SK-N-SH treated with all-trans-retinoic acid at 6 μM for 48 hours (cell line): ENCODE data around the gene SP140L.
"Not testable (repeated sequence)": the region's sequence is repeated elsewhere in the genome, so short reads cannot be mapped to it uniquely, and the experiment has no call there.

Experiments used
- ATAC-seq: fragments of 200-7000 bp; cut with Tn5 transposase; 3 replicates; pipeline ENCODE4 v1.9.1; 2020; ENCODE audit warnings: mild to moderate bottlenecking, moderate library complexity
- ARNTL ChIP-seq: fragments of 450-650 bp; formaldehyde crosslinking; IDR thresholded peaks from 2 replicates; pipeline ENCODE4 v1.5.0; 2020; ENCODE audit warnings: low read depth, mild to moderate bottlenecking, moderate library complexity, borderline replicate concordance
- BACH2 ChIP-seq: fragments of 250-450 bp; sonication (Bioruptor Pico); IDR thresholded peaks from 2 replicates; pipeline ENCODE4 v1.9.0; 2021; ENCODE audit warnings: mild to moderate bottlenecking, borderline replicate concordance
- ESRRG ChIP-seq: fragments of 250-450 bp; sonication (Bioruptor Pico); IDR thresholded peaks from 2 replicates; pipeline ENCODE4 v1.6.1; 2021; ENCODE audit warnings: mild to moderate bottlenecking
- ISL1 ChIP-seq: fragments of 250-450 bp; sonication (Bioruptor Pico); IDR thresholded peaks from 2 replicates; pipeline ENCODE4 v2.1.2; 2022; ENCODE audit warnings: mild to moderate bottlenecking, moderate library complexity
- OSR1 ChIP-seq: fragments of 250-450 bp; sonication (Bioruptor Pico); IDR thresholded peaks from 2 replicates; pipeline ENCODE4 v1.8.0; 2022; ENCODE audit warnings: moderate library complexity, mild to moderate bottlenecking, inconsistent platforms
- PPARA ChIP-seq: fragments of 250-450 bp; sonication (Bioruptor Pico); IDR thresholded peaks from 2 replicates; pipeline ENCODE4 v1.5.0; 2020; ENCODE audit warnings: mild to moderate bottlenecking, borderline replicate concordance
- RARB ChIP-seq: fragments of 250-450 bp; sonication (Bioruptor Pico); IDR thresholded peaks from 2 replicates; pipeline ENCODE4 v1.8.0; 2021; ENCODE audit warnings: mild to moderate bottlenecking, moderate library complexity
- SNAI2 ChIP-seq: fragments of 250-450 bp; sonication (Bioruptor Pico); IDR thresholded peaks from 2 replicates; pipeline ENCODE4 v1.5.0; 2020; ENCODE audit warnings: mild to moderate bottlenecking, moderate library complexity
- TCF4 ChIP-seq: fragments of 250-450 bp; sonication (Bioruptor Pico); IDR thresholded peaks from 2 replicates; pipeline ENCODE4 v1.8.0; 2021; ENCODE audit warnings: mild to moderate bottlenecking, moderate library complexity, borderline replicate concordance
- TOX ChIP-seq: fragments of 250-450 bp; sonication (Bioruptor Pico); IDR thresholded peaks from 2 replicates; pipeline ENCODE4 v1.8.0; 2021; ENCODE audit warnings: mild to moderate bottlenecking, moderate library complexity, borderline replicate concordance
- ZC3H10 ChIP-seq: fragments of 250-450 bp; sonication (Bioruptor Pico); IDR thresholded peaks from 2 replicates; pipeline ENCODE4 v1.5.1; 2021; ENCODE audit warnings: mild to moderate bottlenecking, moderate library complexity
- ZFP3 ChIP-seq: fragments of 250-450 bp; sonication (Bioruptor Pico); IDR thresholded peaks from 2 replicates; pipeline ENCODE4 v1.5.0; 2020; ENCODE audit warnings: mild to moderate bottlenecking, moderate library complexity
- ZFP30 ChIP-seq: fragments of 450-650 bp; formaldehyde crosslinking; IDR thresholded peaks from 2 replicates; pipeline ENCODE4 v1.5.0; 2022; ENCODE audit warnings: mild to moderate bottlenecking, moderate library complexity
- ZNF565 ChIP-seq: fragments of 450-650 bp; formaldehyde crosslinking; conservative IDR thresholded peaks from 2 replicates; pipeline ENCODE4 v1.5.0; 2020; ENCODE audit warnings: low read depth, mild to moderate bottlenecking, moderate library complexity
- ZNF70 ChIP-seq: fragments of 450-650 bp; formaldehyde crosslinking; IDR thresholded peaks from 2 replicates; pipeline ENCODE4 v1.5.0; 2020; ENCODE audit warnings: mild to moderate bottlenecking, moderate library complexity
- ZNF8 ChIP-seq: fragments of 450-650 bp; formaldehyde crosslinking; IDR thresholded peaks from 2 replicates; pipeline ENCODE4 v1.5.0; 2020; ENCODE audit warnings: mild to moderate bottlenecking, moderate library complexity
- TF ChIP-seq, protein P1 (sequence below): fragments of 250-450 bp; sonication (Bioruptor Pico); IDR thresholded peaks from 2 replicates; pipeline ENCODE4 v1.5.1; 2020; ENCODE audit warnings: low read depth, mild to moderate bottlenecking, moderate library complexity
- TF ChIP-seq, protein P2 (sequence below): fragments of 250-450 bp; sonication (Bioruptor Pico); IDR thresholded peaks from 2 replicates; pipeline ENCODE4 v1.5.0; 2020; ENCODE audit warnings: mild to moderate bottlenecking, moderate library complexity
- TF ChIP-seq, protein P3 (sequence below): fragments of 250-450 bp; sonication (Bioruptor Pico); IDR thresholded peaks from 2 replicates; pipeline ENCODE4 v1.5.1; 2021; ENCODE audit warnings: mild to moderate bottlenecking, moderate library complexity
- TF ChIP-seq, protein P4 (sequence below): fragments of 250-450 bp; sonication (Bioruptor Pico); IDR thresholded peaks from 2 replicates; pipeline ENCODE4 v1.8.0; 2021; ENCODE audit warnings: low read depth, mild to moderate bottlenecking, moderate library complexity, borderline replicate concordance

Gene SP140L

DNA sequence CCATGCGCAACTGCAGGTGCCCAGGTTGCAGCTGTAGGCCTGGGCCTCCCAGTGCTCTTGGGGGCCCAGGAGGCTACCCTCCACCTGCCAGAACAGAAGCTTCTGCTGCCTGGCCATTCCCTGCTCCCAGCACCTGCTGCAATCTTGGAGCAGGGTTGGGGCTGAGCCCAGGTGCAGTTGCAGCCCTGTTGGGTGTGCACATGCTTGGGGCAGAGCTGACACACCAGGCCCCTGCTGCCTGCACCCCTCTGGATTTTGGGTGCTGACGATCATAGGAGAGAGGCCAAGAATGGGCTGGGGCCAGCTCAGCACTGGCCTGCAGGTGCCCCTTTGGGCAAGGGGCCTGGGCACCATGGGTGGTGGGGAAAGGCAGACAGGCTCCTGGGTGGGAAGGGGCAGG, 20.5 kb upstream of the SP140L start (continued):
- TF ChIP-seq, protein P1, sequence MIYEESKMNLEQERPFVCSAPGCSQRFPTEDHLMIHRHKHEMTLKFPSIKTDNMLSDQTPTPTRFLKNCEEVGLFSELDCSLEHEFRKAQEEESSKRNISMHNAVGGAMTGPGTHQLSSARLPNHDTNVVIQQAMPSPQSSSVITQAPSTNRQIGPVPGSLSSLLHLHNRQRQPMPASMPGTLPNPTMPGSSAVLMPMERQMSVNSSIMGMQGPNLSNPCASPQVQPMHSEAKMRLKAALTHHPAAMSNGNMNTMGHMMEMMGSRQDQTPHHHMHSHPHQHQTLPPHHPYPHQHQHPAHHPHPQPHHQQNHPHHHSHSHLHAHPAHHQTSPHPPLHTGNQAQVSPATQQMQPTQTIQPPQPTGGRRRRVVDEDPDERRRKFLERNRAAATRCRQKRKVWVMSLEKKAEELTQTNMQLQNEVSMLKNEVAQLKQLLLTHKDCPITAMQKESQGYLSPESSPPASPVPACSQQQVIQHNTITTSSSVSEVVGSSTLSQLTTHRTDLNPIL (CRISPR knock-in tag), result no peak
- no peak for TF ChIP-seq ZFP3 (CRISPR knock-in tag)
- no peak for TF ChIP-seq ZNF565 (CRISPR knock-in tag)
- TF ChIP-seq, protein P2, sequence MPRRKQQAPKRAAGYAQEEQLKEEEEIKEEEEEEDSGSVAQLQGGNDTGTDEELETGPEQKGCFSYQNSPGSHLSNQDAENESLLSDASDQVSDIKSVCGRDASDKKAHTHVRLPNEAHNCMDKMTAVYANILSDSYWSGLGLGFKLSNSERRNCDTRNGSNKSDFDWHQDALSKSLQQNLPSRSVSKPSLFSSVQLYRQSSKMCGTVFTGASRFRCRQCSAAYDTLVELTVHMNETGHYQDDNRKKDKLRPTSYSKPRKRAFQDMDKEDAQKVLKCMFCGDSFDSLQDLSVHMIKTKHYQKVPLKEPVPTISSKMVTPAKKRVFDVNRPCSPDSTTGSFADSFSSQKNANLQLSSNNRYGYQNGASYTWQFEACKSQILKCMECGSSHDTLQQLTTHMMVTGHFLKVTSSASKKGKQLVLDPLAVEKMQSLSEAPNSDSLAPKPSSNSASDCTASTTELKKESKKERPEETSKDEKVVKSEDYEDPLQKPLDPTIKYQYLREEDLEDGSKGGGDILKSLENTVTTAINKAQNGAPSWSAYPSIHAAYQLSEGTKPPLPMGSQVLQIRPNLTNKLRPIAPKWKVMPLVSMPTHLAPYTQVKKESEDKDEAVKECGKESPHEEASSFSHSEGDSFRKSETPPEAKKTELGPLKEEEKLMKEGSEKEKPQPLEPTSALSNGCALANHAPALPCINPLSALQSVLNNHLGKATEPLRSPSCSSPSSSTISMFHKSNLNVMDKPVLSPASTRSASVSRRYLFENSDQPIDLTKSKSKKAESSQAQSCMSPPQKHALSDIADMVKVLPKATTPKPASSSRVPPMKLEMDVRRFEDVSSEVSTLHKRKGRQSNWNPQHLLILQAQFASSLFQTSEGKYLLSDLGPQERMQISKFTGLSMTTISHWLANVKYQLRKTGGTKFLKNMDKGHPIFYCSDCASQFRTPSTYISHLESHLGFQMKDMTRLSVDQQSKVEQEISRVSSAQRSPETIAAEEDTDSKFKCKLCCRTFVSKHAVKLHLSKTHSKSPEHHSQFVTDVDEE, result no peak
- no peak for TF ChIP-seq BACH2
- no peak for TF ChIP-seq TCF4 (CRISPR knock-in tag)
- TF ChIP-seq ZFP30 (CRISPR knock-in tag), result no peak

DNA sequence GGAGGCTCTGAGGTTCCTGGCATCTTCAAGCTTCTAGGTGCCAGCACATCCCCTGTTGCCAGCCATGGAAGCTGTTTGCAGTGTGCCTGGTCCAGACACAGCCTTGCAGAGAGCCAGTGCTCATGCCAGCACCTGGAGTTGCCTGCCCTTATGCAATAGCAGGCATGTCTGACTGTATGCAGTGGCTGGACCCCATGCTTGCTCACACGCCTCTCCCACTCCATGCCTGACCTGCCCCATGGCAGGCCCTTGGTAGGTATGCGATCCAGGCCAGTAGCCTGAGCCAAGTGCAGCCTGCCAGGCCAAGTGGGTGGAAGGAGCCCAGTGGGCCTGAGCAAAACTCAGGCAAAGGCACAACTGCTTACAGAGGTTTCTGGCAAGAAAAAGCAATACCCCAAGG, 19.5 kb upstream of the SP140L start:
- TF ChIP-seq ISL1 (CRISPR knock-in tag) (no peak), ARNTL (no peak), ZNF70 (CRISPR knock-in tag) (no peak), SNAI2 (CRISPR knock-in tag) (no peak)
- TF ChIP-seq, protein P3, sequence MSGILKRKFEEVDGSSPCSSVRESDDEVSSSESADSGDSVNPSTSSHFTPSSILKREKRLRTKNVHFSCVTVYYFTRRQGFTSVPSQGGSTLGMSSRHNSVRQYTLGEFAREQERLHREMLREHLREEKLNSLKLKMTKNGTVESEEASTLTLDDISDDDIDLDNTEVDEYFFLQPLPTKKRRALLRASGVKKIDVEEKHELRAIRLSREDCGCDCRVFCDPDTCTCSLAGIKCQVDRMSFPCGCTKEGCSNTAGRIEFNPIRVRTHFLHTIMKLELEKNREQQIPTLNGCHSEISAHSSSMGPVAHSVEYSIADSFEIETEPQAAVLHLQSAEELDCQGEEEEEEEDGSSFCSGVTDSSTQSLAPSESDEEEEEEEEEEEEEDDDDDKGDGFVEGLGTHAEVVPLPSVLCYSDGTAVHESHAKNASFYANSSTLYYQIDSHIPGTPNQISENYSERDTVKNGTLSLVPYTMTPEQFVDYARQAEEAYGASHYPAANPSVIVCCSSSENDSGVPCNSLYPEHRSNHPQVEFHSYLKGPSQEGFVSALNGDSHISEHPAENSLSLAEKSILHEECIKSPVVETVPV, result no peak
- ATAC-seq, result no peak

DNA sequence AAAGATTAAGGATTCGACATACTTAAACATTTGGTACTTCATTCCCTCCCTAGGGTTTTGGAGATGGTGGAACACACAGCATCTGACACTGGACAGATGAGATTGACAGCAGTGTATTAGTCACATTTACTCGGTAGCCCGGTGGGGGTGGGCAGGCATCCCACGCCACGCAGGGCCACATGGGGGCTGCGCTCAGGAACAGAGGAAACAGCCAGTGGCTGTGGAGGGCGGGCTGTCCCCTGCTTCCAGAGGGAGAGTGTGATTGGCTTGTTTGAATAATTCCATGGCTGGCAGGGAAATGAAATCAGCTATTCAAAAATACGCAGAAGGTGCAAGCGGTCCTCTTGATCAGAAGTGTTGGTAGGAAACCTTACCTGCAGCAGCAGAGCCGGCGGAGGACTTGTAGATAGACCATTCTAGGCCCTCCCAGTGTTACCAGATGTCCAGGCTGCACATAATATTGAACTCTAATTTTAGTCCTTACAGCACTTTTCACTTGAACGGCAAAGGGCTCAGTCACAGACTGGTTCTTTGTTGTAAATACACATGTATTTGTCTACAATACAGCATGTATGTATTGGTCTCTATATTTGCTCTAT, 18.5 kb upstream of the SP140L start:
- TF ChIP-seq TOX (CRISPR knock-in tag) (no peak), BACH2 (no peak), ZNF8 (no peak), ZFP3 (CRISPR knock-in tag) (no peak), ESRRG (no peak), PPARA (no peak), ISL1 (CRISPR knock-in tag) (no peak), OSR1 (CRISPR knock-in tag) (no peak), RARB (CRISPR knock-in tag) (no peak), ZC3H10 (CRISPR knock-in tag) (no peak), TCF4 (CRISPR knock-in tag) (no peak)
- TF ChIP-seq, protein P2, result no peak
- TF ChIP-seq, protein P4, sequence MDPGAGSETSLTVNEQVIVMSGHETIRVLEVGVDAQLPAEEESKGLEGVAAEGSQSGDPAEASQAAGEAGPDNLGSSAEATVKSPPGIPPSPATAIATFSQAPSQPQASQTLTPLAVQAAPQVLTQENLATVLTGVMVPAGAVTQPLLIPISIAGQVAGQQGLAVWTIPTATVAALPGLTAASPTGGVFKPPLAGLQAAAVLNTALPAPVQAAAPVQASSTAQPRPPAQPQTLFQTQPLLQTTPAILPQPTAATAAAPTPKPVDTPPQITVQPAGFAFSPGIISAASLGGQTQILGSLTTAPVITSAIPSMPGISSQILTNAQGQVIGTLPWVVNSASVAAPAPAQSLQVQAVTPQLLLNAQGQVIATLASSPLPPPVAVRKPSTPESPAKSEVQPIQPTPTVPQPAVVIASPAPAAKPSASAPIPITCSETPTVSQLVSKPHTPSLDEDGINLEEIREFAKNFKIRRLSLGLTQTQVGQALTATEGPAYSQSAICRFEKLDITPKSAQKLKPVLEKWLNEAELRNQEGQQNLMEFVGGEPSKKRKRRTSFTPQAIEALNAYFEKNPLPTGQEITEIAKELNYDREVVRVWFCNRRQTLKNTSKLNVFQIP (CRISPR knock-in tag), result no peak
- TF ChIP-seq, protein P1 (CRISPR knock-in tag), result no peak
- TF ChIP-seq, protein P3, result no peak
- ATAC-seq, result no peak

DNA sequence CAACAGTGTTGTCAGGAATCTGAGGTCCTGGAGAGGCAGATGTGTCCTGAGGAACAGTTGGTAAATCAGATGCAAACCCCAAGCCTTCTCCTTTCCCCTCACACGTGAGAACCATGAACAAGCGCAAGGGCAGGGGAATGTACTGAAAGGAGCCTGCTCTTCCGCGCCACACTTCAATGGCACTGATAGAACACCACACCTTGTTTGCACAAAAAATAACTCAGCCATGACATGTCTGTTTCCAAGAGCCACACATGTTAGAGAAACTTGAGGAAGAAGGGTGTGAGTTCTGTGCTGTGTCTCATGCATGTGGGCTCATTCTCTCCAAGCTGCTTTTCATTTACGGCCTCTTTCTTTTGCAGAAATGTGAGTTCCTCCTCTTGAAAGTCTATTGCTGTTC, 16.2 kb upstream of the SP140L start:
- not testable (repeated sequence) for ATAC-seq

DNA sequence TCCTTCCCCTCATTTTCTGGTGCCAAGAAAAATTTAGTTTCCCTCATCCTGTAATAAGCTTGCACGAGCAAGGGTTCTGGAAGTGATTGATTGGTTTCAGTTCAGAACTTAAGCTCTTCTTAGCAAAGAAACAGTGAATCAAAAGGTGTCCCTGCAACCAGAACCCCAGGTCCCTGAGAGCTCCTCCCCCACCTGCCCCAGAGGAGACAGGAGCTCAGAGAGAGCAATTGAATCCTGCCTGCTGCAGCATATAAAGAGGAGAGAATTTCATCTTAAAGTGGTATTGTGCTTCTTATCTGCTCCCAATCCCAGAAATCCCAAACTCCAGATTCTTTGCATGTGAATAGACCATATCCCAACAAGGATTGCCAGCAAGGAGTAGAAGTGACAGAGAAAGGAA, 15.4 kb upstream of the SP140L start:
- ATAC-seq, result not testable (repeated sequence)
